ENCODE measurements around the gene GPC5.

DNA sequence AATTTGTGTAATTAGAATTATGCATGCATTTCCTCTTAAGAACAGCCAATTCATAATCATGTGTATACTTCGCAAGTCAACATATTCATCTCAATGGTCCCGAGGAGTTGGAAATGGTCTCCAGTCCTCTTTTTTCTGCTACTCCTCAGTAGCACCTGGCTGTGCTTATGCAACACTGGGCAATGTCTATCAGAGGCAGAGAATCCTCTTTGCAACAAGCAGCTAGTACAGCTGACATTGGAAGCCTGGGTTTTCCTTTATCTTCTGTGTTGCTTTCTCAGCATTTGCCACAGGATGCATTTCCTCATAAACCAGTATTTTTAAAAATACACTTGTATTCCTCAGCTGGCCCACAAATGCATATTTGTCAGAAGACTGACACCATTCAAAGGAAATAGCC is 1422.9 kb downstream of the GPC5 start:
- no peak for TF ChIP-seq KLF16 (tag by site-specific recombination; IDR thresholded peaks at IDR 0.05)
- TF ChIP-seq, protein P1, sequence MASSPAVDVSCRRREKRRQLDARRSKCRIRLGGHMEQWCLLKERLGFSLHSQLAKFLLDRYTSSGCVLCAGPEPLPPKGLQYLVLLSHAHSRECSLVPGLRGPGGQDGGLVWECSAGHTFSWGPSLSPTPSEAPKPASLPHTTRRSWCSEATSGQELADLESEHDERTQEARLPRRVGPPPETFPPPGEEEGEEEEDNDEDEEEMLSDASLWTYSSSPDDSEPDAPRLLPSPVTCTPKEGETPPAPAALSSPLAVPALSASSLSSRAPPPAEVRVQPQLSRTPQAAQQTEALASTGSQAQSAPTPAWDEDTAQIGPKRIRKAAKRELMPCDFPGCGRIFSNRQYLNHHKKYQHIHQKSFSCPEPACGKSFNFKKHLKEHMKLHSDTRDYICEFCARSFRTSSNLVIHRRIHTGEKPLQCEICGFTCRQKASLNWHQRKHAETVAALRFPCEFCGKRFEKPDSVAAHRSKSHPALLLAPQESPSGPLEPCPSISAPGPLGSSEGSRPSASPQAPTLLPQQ (tag by site-specific recombination; IDR thresholded peaks at IDR 0.05) = no peak
- TF ChIP-seq, protein P2, sequence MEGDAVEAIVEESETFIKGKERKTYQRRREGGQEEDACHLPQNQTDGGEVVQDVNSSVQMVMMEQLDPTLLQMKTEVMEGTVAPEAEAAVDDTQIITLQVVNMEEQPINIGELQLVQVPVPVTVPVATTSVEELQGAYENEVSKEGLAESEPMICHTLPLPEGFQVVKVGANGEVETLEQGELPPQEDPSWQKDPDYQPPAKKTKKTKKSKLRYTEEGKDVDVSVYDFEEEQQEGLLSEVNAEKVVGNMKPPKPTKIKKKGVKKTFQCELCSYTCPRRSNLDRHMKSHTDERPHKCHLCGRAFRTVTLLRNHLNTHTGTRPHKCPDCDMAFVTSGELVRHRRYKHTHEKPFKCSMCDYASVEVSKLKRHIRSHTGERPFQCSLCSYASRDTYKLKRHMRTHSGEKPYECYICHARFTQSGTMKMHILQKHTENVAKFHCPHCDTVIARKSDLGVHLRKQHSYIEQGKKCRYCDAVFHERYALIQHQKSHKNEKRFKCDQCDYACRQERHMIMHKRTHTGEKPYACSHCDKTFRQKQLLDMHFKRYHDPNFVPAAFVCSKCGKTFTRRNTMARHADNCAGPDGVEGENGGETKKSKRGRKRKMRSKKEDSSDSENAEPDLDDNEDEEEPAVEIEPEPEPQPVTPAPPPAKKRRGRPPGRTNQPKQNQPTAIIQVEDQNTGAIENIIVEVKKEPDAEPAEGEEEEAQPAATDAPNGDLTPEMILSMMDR (tag by site-specific recombination; IDR thresholded peaks at IDR 0.05) = no peak
- no peak for TF ChIP-seq SP3 (tag by site-specific recombination; IDR thresholded peaks at IDR 0.05)
- no peak for TF ChIP-seq ZNF175 (tag by site-specific recombination; IDR thresholded peaks at IDR 0.05)
- no peak for TF ChIP-seq ZNF777 (tag by site-specific recombination; IDR thresholded peaks at IDR 0.05; ENCODE audit: borderline replicate concordance)
- TF ChIP-seq ZNF274 (IDR thresholded peaks at IDR 0.05; ENCODE audit: low read length) = no peak
- no peak for TF ChIP-seq ZNF274 (tag by site-specific recombination; IDR thresholded peaks at IDR 0.05; ENCODE audit: borderline replicate concordance)
- TF ChIP-seq, protein P3, sequence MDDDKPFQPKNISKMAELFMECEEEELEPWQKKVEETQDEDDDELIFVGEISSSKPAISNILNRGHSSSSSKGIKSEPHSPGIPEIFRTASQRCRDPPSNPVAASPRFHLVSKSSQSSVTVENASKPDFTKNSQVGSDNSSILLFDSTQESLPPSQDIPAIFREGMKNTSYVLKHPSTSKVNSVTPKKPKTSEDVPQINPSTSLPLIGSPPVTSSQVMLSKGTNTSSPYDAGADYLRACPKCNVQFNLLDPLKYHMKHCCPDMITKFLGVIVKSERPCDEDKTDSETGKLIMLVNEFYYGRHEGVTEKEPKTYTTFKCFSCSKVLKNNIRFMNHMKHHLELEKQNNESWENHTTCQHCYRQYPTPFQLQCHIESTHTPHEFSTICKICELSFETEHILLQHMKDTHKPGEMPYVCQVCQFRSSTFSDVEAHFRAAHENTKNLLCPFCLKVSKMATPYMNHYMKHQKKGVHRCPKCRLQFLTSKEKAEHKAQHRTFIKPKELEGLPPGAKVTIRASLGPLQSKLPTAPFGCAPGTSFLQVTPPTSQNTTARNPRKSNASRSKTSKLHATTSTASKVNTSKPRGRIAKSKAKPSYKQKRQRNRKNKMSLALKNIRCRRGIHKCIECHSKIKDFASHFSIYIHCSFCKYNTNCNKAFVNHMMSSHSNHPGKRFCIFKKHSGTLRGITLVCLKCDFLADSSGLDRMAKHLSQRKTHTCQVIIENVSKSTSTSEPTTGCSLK (tag by site-specific recombination; IDR thresholded peaks at IDR 0.05) = no peak
- no peak for TF ChIP-seq ZNF561 (tag by site-specific recombination; IDR thresholded peaks at IDR 0.05; ENCODE audit: borderline replicate concordance)
- TF ChIP-seq ZNF174 (tag by site-specific recombination; IDR thresholded peaks at IDR 0.05) = no peak
- no peak for TF ChIP-seq ZNF211 (tag by site-specific recombination; IDR thresholded peaks at IDR 0.05; ENCODE audit: low read depth)
- TF ChIP-seq MZF1 (tag by site-specific recombination; IDR thresholded peaks at IDR 0.05; ENCODE audit: borderline replicate concordance) = no peak
- no peak for TF ChIP-seq YY1 (tag by site-specific recombination; IDR thresholded peaks at IDR 0.05)

All from HEK293 (cell line).